A549 (cell line): ENCODE results near the gene KCNJ6. TPM values are rescaled to one million over a fixed set of nuclear protein-coding genes. Genes with fewer than 3 reads are reported as not detected.

Source experiments
- ATAC-seq, 2 experiments: fragments of 200-7000 bp in 1 of 2; fragments of >200 bp in 1 of 2; cut with Nextera tagmentation in 1 of 2; cut with Tn5 transposase in 1 of 2; 3 replicates each; pipeline versions ENCODE4 v1.8.0 to v1.9.1; 2018 to 2020; ENCODE audit warnings: mild to moderate bottlenecking in 1 of 2, moderate library complexity in 1 of 2
- CTCF ChIA-PET: fragments of 300-600 bp; sonication (Branson Sonifier 250); formaldehyde crosslinking; extraction: SDS; loops from one replicate; lab custom pipeline; 2021; ENCODE audit warnings: antibody characterized with exemption, inconsistent platforms; lab: Yijun Ruan, JAX
- POLR2A ChIA-PET: fragments of 350-600 bp; formaldehyde crosslinking; extraction: SDS; loops from one replicate; lab custom pipeline; 2021; ENCODE audit warnings: antibody characterized with exemption, inconsistent platforms; lab: Yijun Ruan, JAX
- DNase-seq, 2 experiments: peaks; one replicate each; pipeline versions ENCODE4 v3.0.0 to v3.0.0-alpha.2; 2011 to 2016; ENCODE audit warnings: low read depth in 1 of 2, low spot score in 1 of 2
- FAIRE-seq: peaks from 2 replicates; lab custom pipeline; 2011; peaks lifted over from hg19 to GRCh38; lab: Jason Lieb, UNC
- H3K27ac ChIP-seq, 2 experiments: fragments of >200 bp; sonication (Bioruptor Twin); formaldehyde crosslinking; 3 replicates each; pipeline ENCODE4 v1.5.1; 2016 to 2017
- H3K4me1 ChIP-seq: fragments of >200 bp; sonication (Bioruptor Twin); formaldehyde crosslinking; 3 replicates; pipeline ENCODE4 v1.6.1; 2016
- H3K4me2 ChIP-seq: fragments of >200 bp; sonication (Bioruptor Twin); formaldehyde crosslinking; 3 replicates; pipeline ENCODE4 v1.6.1; 2016
- H3K4me3 ChIP-seq: fragments of >200 bp; sonication (Bioruptor Twin); formaldehyde crosslinking; 3 replicates; pipeline ENCODE4 v1.5.1; 2016
- H3K9me3 ChIP-seq: fragments of >200 bp; sonication (Bioruptor Twin); formaldehyde crosslinking; 3 replicates; pipeline ENCODE4 v1.6.1; 2016
- BCL3 ChIP-seq: fragments of >200 bp; sonication (Bioruptor Twin); formaldehyde crosslinking; IDR thresholded peaks from 3 replicates; pipeline ENCODE4 v1.6.1; 2016
- CEBPB ChIP-seq, 2 experiments: fragments of >200 bp in 1 of 2; sonication (Bioruptor Twin) in 1 of 2; formaldehyde crosslinking in 1 of 2; IDR thresholded peaks; 2 replicates each; pipeline ENCODE4 v1.6.1; 2012 to 2016
- CHD2 ChIP-seq: fragments of 150-350 bp; IDR thresholded peaks from 2 replicates; pipeline ENCODE4 v1.6.1; 2014; ENCODE audit warnings: low read length; ENCODE audit not compliant: partially characterized antibody
- CTCF ChIP-seq: fragments of >200 bp; sonication (Bioruptor Twin); formaldehyde crosslinking; IDR thresholded peaks from 3 replicates; pipeline ENCODE4 v1.5.1; 2016
- E2F6 ChIP-seq: IDR thresholded peaks from 2 replicates; pipeline ENCODE4 v1.6.1; 2012; ENCODE audit warnings: low read depth, borderline replicate concordance
- EHF ChIP-seq: fragments of 250-450 bp; sonication (Bioruptor Pico); IDR thresholded peaks from 2 replicates; pipeline ENCODE4 v1.5.0; 2020; ENCODE audit warnings: mild to moderate bottlenecking
- EHMT2 ChIP-seq: fragments of 200-600 bp; sonication (generic); IDR thresholded peaks from 2 replicates; pipeline ENCODE4 v1.6.1; 2016; ENCODE audit warnings: antibody characterized with exemption, low read depth, mild to moderate bottlenecking, moderate library complexity
- ESRRA ChIP-seq: fragments of 150-350 bp; IDR thresholded peaks from 2 replicates; pipeline ENCODE4 v1.6.1; 2014; ENCODE audit warnings: mild to moderate bottlenecking, low read length, borderline replicate concordance
- FOSB ChIP-seq: fragments of 250-450 bp; sonication (Bioruptor Pico); IDR thresholded peaks from 2 replicates; pipeline ENCODE4 v1.5.0; 2020; ENCODE audit warnings: mild to moderate bottlenecking, moderate library complexity
- FOSL2 ChIP-seq, 2 experiments: fragments of 450-650 bp in 1 of 2; fragments of >200 bp in 1 of 2; sonication (Bioruptor Twin) in 1 of 2; formaldehyde crosslinking; IDR thresholded peaks; 2 replicates each; pipeline versions ENCODE4 v1.5.0 to v1.6.1; 2016 to 2020; ENCODE audit warnings: mild to moderate bottlenecking in 1 of 2, moderate library complexity in 1 of 2
- GATA3 ChIP-seq: IDR thresholded peaks from 2 replicates; pipeline ENCODE4 v1.6.1; 2012; ENCODE audit warnings: borderline replicate concordance
- HEYL ChIP-seq: fragments of 250-450 bp; sonication (Bioruptor Pico); IDR thresholded peaks from 2 replicates; pipeline ENCODE4 v1.8.0; 2021; ENCODE audit warnings: mild to moderate bottlenecking, moderate library complexity
- HMGXB4 ChIP-seq: fragments of 250-450 bp; sonication (Bioruptor Pico); IDR thresholded peaks from 2 replicates; pipeline ENCODE4 v1.5.0; 2021; ENCODE audit warnings: mild to moderate bottlenecking, moderate library complexity, borderline replicate concordance
- HOXB13 ChIP-seq: fragments of 250-450 bp; sonication (Bioruptor Pico); IDR thresholded peaks from 2 replicates; pipeline ENCODE4 v1.5.0; 2020; ENCODE audit warnings: low read depth, mild to moderate bottlenecking, moderate library complexity
- HOXB5 ChIP-seq: fragments of 250-450 bp; sonication (Bioruptor Pico); IDR thresholded peaks from 2 replicates; pipeline ENCODE4 v1.5.0; 2020; ENCODE audit warnings: mild to moderate bottlenecking, moderate library complexity
- JUN ChIP-seq, 2 experiments: fragments of >200 bp; sonication (Bioruptor Twin); formaldehyde crosslinking; IDR thresholded peaks; 2 replicates in 1 of 2; 3 replicates in 1 of 2; pipeline ENCODE4 v1.6.1; 2016 to 2017
- KDM1A ChIP-seq: fragments of 200-600 bp; sonication (generic); IDR thresholded peaks from 2 replicates; pipeline ENCODE4 v1.6.1; 2016; ENCODE audit warnings: low read depth, mild to moderate bottlenecking
- MAFK ChIP-seq: fragments of 450-650 bp; IDR thresholded peaks from 2 replicates; pipeline ENCODE4 v1.6.1; 2014; ENCODE audit not compliant: partially characterized antibody
- MAZ ChIP-seq: fragments of 150-350 bp; IDR thresholded peaks from 2 replicates; pipeline ENCODE4 v1.6.1; 2014; ENCODE audit warnings: antibody characterized with exemption, low read depth, low read length, borderline replicate concordance
- PBX3 ChIP-seq: IDR thresholded peaks from 2 replicates; pipeline ENCODE4 v1.6.1; 2012
- POLR2A ChIP-seq: IDR thresholded peaks from 2 replicates; pipeline ENCODE4 v1.6.1; 2012; ENCODE audit warnings: mild to moderate bottlenecking, low read length
- RARB ChIP-seq: fragments of 250-450 bp; sonication (Bioruptor Pico); IDR thresholded peaks from 2 replicates; pipeline ENCODE4 v1.8.0; 2021; ENCODE audit warnings: mild to moderate bottlenecking, moderate library complexity
- RCOR1 ChIP-seq: fragments of 150-350 bp; IDR thresholded peaks from 2 replicates; pipeline ENCODE4 v1.6.1; 2014; ENCODE audit warnings: antibody characterized with exemption, low read length, low read depth
- REST ChIP-seq: fragments of 200-600 bp; sonication (generic); IDR thresholded peaks from 2 replicates; pipeline ENCODE4 v1.6.1; 2016; ENCODE audit warnings: antibody characterized with exemption, mild to moderate bottlenecking, moderate library complexity
- ZNF302 ChIP-seq: fragments of 250-450 bp; sonication (Bioruptor Pico); IDR thresholded peaks from 2 replicates; pipeline ENCODE4 v1.9.0; 2021; ENCODE audit warnings: inconsistent platforms, mild to moderate bottlenecking, moderate library complexity
- WGBS: methylation state at CpG from one replicate; pipeline ENCODE4 v1.1.6; 2017; ENCODE audit errors: missing lambda C conversion rate; 5-methylcytosine and 5-hydroxymethylcytosine counted together
- polyA plus RNA-seq, 4 experiments: library from polyadenylated mRNA; depleted of rRNA in 3 of 4; stranded (reverse); fragments of >200 nt; fragmentation: RNase III in 1 of 4; extraction: RNeasy Plus Mini Kit Qiagen cat#74134 plus additional on column Dnase treatment in 1 of 4; gene quantifications; 2 replicates in 3 of 4; 3 replicates in 1 of 4; pipeline ENCODE4 v1.2.3, GENCODE V29; 2011 to 2017

Gene KCNJ6
- polyA plus RNA-seq, 2 of the 4 experiments (the other 2 are of a cell fraction) = 0.68 to 1.4 TPM

GRCh38 chr21:37904856-37905255 lies 11.4 kb downstream of the KCNJ6 start:
- CTCF ChIA-PET = no interaction called here
- Histone ChIP-seq H3K27ac (no peak overlapping the region), H3K4me3 (no peak overlapping the region), H3K4me2 (no peak overlapping the region), H3K4me1 (0 out of 3 replicates have a peak, but pooled peaks cover 5% of the 10 kb centered on the region), H3K9me3 (no peaks in the 10 kb centered on the region)
- DNase-seq = no peak
- WGBS = 76% methylated on average over 4 of the region's 4 CpGs
- POLR2A ChIA-PET = no interaction called here
- TF ChIP-seq JUN (IDR thresholded peaks at IDR 0.05) (no peak), POLR2A (no peak), RARB (CRISPR knock-in tag) (no peak), HEYL (CRISPR knock-in tag) (no peak), RCOR1 (no peak), HOXB13 (CRISPR knock-in tag) (no peak), HMGXB4 (CRISPR knock-in tag) (no peak), KDM1A (no peak), FOSB (no peak), MAFK (no peak), ESRRA (no peak), CHD2 (no peak), FOSL2 (IDR thresholded peaks at IDR 0.05) (no peak), FOSL2 (CRISPR knock-in tag; IDR thresholded peaks at IDR 0.05) (no peak), REST (no peak)
- ATAC-seq = no peak
- no peak for FAIRE-seq

GRCh38 chr21:37903396-37903795 lies 12.9 kb downstream of the KCNJ6 start:
- Histone ChIP-seq H3K27ac (no peak overlapping the region), H3K4me2 (no peak overlapping the region), H3K4me3 (no peak overlapping the region), H3K9me3 (no peaks in the 10 kb centered on the region), H3K4me1 (0 out of 3 replicates have a peak, but pooled peaks cover 5% of the 10 kb centered on the region)
- no peak for TF ChIP-seq GATA3
- TF ChIP-seq MAZ = no peak
- no peak for TF ChIP-seq ZNF302
- no peak for TF ChIP-seq HOXB5 (CRISPR knock-in tag)
- no peak for TF ChIP-seq RCOR1
- TF ChIP-seq EHMT2 = no peak
- no peak for TF ChIP-seq ESRRA
- TF ChIP-seq EHF (CRISPR knock-in tag) = no peak
- no peak for TF ChIP-seq CEBPB (IDR thresholded peaks at IDR 0.05)
- TF ChIP-seq PBX3 = no peak
- TF ChIP-seq BCL3 = no peak
- TF ChIP-seq E2F6 = no peak
- TF ChIP-seq MAFK = no peak
- TF ChIP-seq CTCF = no peak
- no peak for TF ChIP-seq RARB (CRISPR knock-in tag)
- DNase-seq (no peak), ATAC-seq (no peak), FAIRE-seq (no peak)
- CTCF ChIA-PET = no interaction called here
- POLR2A ChIA-PET = no interaction called here
- 46% methylated on average over 2 of the region's 2 CpGs for WGBS
